HEK293 (cell line): ENCODE data around the gene TRMT61A.

Source experiments
- CTCF ChIA-PET: fragments of 350-600 bp; formaldehyde crosslinking; extraction: SDS; loops from one replicate; lab custom pipeline; 2021; ENCODE audit warnings: antibody characterized with exemption; lab: Yijun Ruan, JAX
- POLR2A ChIA-PET: fragments of 300-600 bp; formaldehyde crosslinking; extraction: SDS; loops from one replicate; lab custom pipeline; 2020; ENCODE audit warnings: antibody characterized with exemption, inconsistent platforms; lab: Yijun Ruan, JAX
- H3K27ac ChIP-seq: fragments of 200-500 bp; sonication (Bioruptor generic); 2 replicates; pipeline ENCODE4 v1.5.1; 2014; ENCODE audit warnings: low read depth, low read length, control low read depth, inconsistent platforms; ENCODE audit errors: extremely low read depth
- H3K36me3 ChIP-seq, 2 experiments: fragments of 200-500 bp in 1 of 2; sonication (Bioruptor generic) in 1 of 2; 1 replicate in 1 of 2; 2 replicates in 1 of 2; pipeline ENCODE4 v1.5.1; 2014 to 2017; ENCODE audit warnings: inconsistent platforms in 2 of 2, low read length in 2 of 2; ENCODE audit not compliant: control insufficient read depth in 2 of 2, insufficient read depth in 1 of 2
- H3K4me1 ChIP-seq: fragments of 200-500 bp; sonication (Bioruptor generic); 2 replicates; pipeline ENCODE4 v1.5.1; 2014; ENCODE audit warnings: mild to moderate bottlenecking, low read length, inconsistent platforms; ENCODE audit not compliant: control insufficient read depth, insufficient read depth
- H3K4me3 ChIP-seq: 2 replicates; pipeline ENCODE4 v1.5.1; 2011; ENCODE audit warnings: low read depth, mild to moderate bottlenecking, control low read depth, low read length, moderate library complexity
- H3K9me3 ChIP-seq: fragments of 200-500 bp; sonication (Bioruptor generic); 2 replicates; pipeline ENCODE4 v1.5.1; 2014; ENCODE audit warnings: low read depth, low read length, inconsistent platforms; ENCODE audit not compliant: control insufficient read depth, insufficient read depth
- FEZF1 ChIP-seq: fragments of 450-650 bp; formaldehyde crosslinking; IDR thresholded peaks from 2 replicates; pipeline ENCODE4 v1.5.1; 2016; ENCODE audit warnings: missing biosample characterization, missing genetic modification characterization
- INSM2 ChIP-seq: fragments of 450-650 bp; formaldehyde crosslinking; IDR thresholded peaks from 2 replicates; pipeline ENCODE4 v1.5.1; 2016; ENCODE audit warnings: missing biosample characterization, missing genetic modification characterization
- KLF1 ChIP-seq: fragments of 450-650 bp; formaldehyde crosslinking; IDR thresholded peaks from 2 replicates; pipeline ENCODE4 v1.5.1; 2016; ENCODE audit warnings: missing biosample characterization, missing genetic modification characterization
- KLF7 ChIP-seq: fragments of 450-650 bp; formaldehyde crosslinking; IDR thresholded peaks from 2 replicates; pipeline ENCODE4 v1.5.1; 2016; ENCODE audit warnings: missing biosample characterization, missing genetic modification characterization, borderline replicate concordance
- KLF9 ChIP-seq: fragments of 450-650 bp; formaldehyde crosslinking; IDR thresholded peaks from 2 replicates; pipeline ENCODE4 v1.5.1; 2016; ENCODE audit warnings: missing biosample characterization, missing genetic modification characterization, low read depth
- PATZ1 ChIP-seq: fragments of 450-650 bp; formaldehyde crosslinking; IDR thresholded peaks from 2 replicates; pipeline ENCODE4 v1.5.1; 2016; ENCODE audit warnings: missing biosample characterization, missing genetic modification characterization
- PBX3 ChIP-seq: sonication (generic); formaldehyde crosslinking; IDR thresholded peaks from 2 replicates; pipeline ENCODE4 v1.8.1; 2022; ENCODE audit warnings: mild to moderate bottlenecking, moderate library complexity, missing genetic modification reagents
- ZBTB11 ChIP-seq: fragments of 450-650 bp; formaldehyde crosslinking; conservative IDR thresholded peaks from 2 replicates; pipeline ENCODE4 v1.5.1; 2016; ENCODE audit warnings: low read depth, missing biosample characterization, missing genetic modification characterization
- ZBTB48 ChIP-seq: fragments of 450-650 bp; formaldehyde crosslinking; IDR thresholded peaks from 2 replicates; pipeline ENCODE4 v1.5.1; 2016; ENCODE audit warnings: missing biosample characterization, missing genetic modification characterization
- ZBTB7A ChIP-seq: fragments of 450-650 bp; formaldehyde crosslinking; IDR thresholded peaks from 2 replicates; pipeline ENCODE4 v1.5.1; 2016; ENCODE audit warnings: low read depth, missing biosample characterization, missing genetic modification characterization
- ZFHX2 ChIP-seq: fragments of 450-650 bp; formaldehyde crosslinking; conservative IDR thresholded peaks from 2 replicates; pipeline ENCODE4 v1.5.1; 2016; ENCODE audit warnings: missing biosample characterization, missing genetic modification characterization
- ZIC2 ChIP-seq: fragments of 450-650 bp; formaldehyde crosslinking; IDR thresholded peaks from 2 replicates; pipeline ENCODE4 v1.5.1; 2016; ENCODE audit warnings: missing biosample characterization, missing genetic modification characterization
- ZNF140 ChIP-seq: fragments of 450-650 bp; formaldehyde crosslinking; IDR thresholded peaks from 2 replicates; pipeline ENCODE4 v1.5.1; 2016; ENCODE audit warnings: missing biosample characterization, missing genetic modification characterization
- ZNF239 ChIP-seq: fragments of 450-650 bp; formaldehyde crosslinking; IDR thresholded peaks from 2 replicates; pipeline ENCODE4 v1.5.1; 2016; ENCODE audit warnings: missing biosample characterization, missing genetic modification characterization
- ZNF292 ChIP-seq: fragments of 450-650 bp; formaldehyde crosslinking; IDR thresholded peaks from 2 replicates; pipeline ENCODE4 v1.5.1; 2016; ENCODE audit warnings: low read depth, missing biosample characterization, missing genetic modification characterization, borderline replicate concordance
- ZNF404 ChIP-seq: fragments of 450-650 bp; formaldehyde crosslinking; IDR thresholded peaks from 2 replicates; pipeline ENCODE4 v1.5.1; 2017; ENCODE audit warnings: missing biosample characterization, missing genetic modification characterization
- ZNF514 ChIP-seq: fragments of 450-650 bp; formaldehyde crosslinking; IDR thresholded peaks from 2 replicates; pipeline ENCODE4 v1.5.1; 2016; ENCODE audit warnings: missing biosample characterization, missing genetic modification characterization
- ZNF558 ChIP-seq: fragments of 450-650 bp; formaldehyde crosslinking; IDR thresholded peaks from 2 replicates; pipeline ENCODE4 v1.5.1; 2016; ENCODE audit warnings: missing biosample characterization, missing genetic modification characterization
- ZNF571 ChIP-seq: fragments of 450-650 bp; formaldehyde crosslinking; IDR thresholded peaks from 2 replicates; pipeline ENCODE4 v1.5.0; 2017; ENCODE audit warnings: missing biosample characterization, missing genetic modification characterization
- ZNF777 ChIP-seq: fragments of 450-650 bp; formaldehyde crosslinking; IDR thresholded peaks from 2 replicates; pipeline ENCODE4 v1.5.1; 2017; ENCODE audit warnings: missing biosample characterization, missing genetic modification characterization, borderline replicate concordance
- ZNF792 ChIP-seq: fragments of 450-650 bp; formaldehyde crosslinking; IDR thresholded peaks from 2 replicates; pipeline ENCODE4 v1.5.1; 2016; ENCODE audit warnings: missing biosample characterization, missing genetic modification characterization
- ZSCAN16 ChIP-seq: fragments of 450-650 bp; formaldehyde crosslinking; IDR thresholded peaks from 2 replicates; pipeline ENCODE4 v1.5.1; 2016; ENCODE audit warnings: missing biosample characterization, missing genetic modification characterization
- ZXDB ChIP-seq: fragments of 450-650 bp; formaldehyde crosslinking; IDR thresholded peaks from 2 replicates; pipeline ENCODE4 v1.5.1; 2016; ENCODE audit warnings: missing biosample characterization, missing genetic modification characterization
- TF ChIP-seq, protein P1 (sequence below): fragments of 450-650 bp; IDR thresholded peaks from 2 replicates; pipeline ENCODE4 v1.5.1; 2018; ENCODE audit warnings: missing biosample characterization, mild to moderate bottlenecking, missing genetic modification characterization

Gene TRMT61A

GRCh38 chr14:103521951-103522563, 6.9 kb upstream of the TRMT61A start (continued):
- TF ChIP-seq ZBTB48 (0 out of 2 replicates have a peak, but pooled peaks have one; percentile 29), ZSCAN16 (tag by site-specific recombination) (no peak; the same call in 1 of the 2 replicates), ZXDB (tag by site-specific recombination) (peak; percentile 61; the same call in 1 of the 2 replicates), ZIC2 (tag by site-specific recombination) (no peak; the same call in 1 of the 2 replicates), KLF9 (tag by site-specific recombination) (peak; percentile 20; the same call in 1 of the 2 replicates), ZBTB7A (tag by site-specific recombination) (peak; percentile 81; the same call in 1 of the 2 replicates), ZFHX2 (tag by site-specific recombination) (peak; percentile 54; the same call in 1 of the 2 replicates), PATZ1 (tag by site-specific recombination) (peak; percentile 80), ZNF404 (no peak), KLF1 (tag by site-specific recombination) (no peak)

DNA sequence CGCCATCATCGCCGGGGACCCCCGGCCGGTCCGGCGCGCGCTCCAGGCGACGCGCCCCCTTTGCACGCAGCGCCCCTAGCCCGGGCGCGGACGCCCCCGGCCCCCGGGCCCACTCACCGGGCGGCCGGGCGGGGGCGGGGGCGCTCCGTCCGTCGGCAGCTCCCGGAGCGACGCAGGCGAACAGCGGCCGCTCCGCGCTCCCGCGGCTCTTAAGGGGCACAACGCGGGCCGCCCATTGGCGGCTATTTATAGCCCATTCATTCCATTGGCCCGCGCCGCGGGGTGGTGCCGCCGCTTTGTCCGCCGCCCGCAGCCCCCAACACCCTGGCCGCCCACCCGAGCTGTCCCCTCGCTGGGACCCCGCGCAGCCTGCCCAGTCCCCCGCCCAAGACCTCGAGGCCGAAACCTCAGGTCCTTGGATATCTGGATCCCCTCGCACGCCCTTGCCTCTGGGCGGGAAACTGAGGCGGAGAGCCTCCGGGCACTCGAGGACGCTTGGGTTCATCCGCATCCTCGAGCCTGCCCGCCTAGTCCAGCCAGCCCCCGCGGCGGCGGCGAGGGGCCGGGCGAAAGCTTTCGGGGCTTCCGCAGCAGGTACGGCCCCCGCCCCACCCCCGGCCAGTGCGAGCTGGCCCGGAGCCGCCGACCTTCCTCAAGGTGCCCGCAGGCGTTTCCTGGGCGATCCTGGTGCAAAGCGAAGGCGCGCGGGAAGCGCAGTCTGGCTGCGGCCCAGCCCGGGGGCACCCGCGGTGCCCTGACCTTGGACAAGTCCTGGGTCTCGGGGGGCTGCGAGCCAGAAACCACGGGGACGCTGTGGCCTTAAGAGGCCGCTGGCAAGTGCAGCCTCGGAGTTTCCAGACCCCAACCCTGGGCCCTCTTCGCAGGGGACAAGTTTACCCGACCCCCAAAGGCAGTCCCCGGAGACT, 6.1 kb upstream of the TRMT61A start, which contains the start of gene CKB:
Gene CKB (minus strand): TSS at position 182 of the 926 bp plus-strand sequence. CDS start 337 bp downstream, outside the sequence.
- Histone ChIP-seq H3K4me3 (peak within 1 kb of the TSS; percentile 82), H3K4me1 (peaks cover 23% of the 10 kb centered on the region), H3K9me3 (no peaks in the 10 kb centered on the region), H3K36me3 (peaks cover 0 to 33% of the 10 kb centered on the region in 2 experiments; a peak in 1 of 3 replicates), H3K27ac (peak within 1 kb of the TSS; percentile 99)
- ChIA-PET POLR2A (interaction anchor here (0.7 to 3.3 kb wide), 12 partner anchors 8 to 189 kb away, joined by 3 to 19 read pairs (median 5); partner anchors contain the start of genes BAG5 and EIF5), CTCF (interaction anchor here (0.6 to 0.7 kb wide), 4 partner anchors 38 to 942 kb away, joined by 3 to 5 read pairs (median 3); no protein-coding TSS in a partner anchor)
- TF ChIP-seq KLF7 (tag by site-specific recombination) (no peak), ZNF792 (tag by site-specific recombination) (no peak), ZNF514 (tag by site-specific recombination) (no peak), ZNF292 (tag by site-specific recombination) (no peak), ZNF777 (tag by site-specific recombination) (no peak), FEZF1 (tag by site-specific recombination) (no peak), ZBTB11 (tag by site-specific recombination) (peak; percentile 55), PBX3 (CRISPR knock-in tag) (peak; percentile 46; the same call in 1 of the 2 replicates), ZNF571 (tag by site-specific recombination) (no peak), ZNF239 (tag by site-specific recombination) (no peak), INSM2 (tag by site-specific recombination) (peak; percentile 11; the same call in 1 of the 2 replicates), ZNF140 (no peak), ZNF558 (tag by site-specific recombination) (no peak)
- TF ChIP-seq, protein P1, sequence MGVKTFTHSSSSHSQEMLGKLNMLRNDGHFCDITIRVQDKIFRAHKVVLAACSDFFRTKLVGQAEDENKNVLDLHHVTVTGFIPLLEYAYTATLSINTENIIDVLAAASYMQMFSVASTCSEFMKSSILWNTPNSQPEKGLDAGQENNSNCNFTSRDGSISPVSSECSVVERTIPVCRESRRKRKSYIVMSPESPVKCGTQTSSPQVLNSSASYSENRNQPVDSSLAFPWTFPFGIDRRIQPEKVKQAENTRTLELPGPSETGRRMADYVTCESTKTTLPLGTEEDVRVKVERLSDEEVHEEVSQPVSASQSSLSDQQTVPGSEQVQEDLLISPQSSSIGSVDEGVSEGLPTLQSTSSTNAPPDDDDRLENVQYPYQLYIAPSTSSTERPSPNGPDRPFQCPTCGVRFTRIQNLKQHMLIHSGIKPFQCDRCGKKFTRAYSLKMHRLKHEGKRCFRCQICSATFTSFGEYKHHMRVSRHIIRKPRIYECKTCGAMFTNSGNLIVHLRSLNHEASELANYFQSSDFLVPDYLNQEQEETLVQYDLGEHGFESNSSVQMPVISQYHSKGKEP (tag by site-specific recombination) = no peak
